Measurements from ENCODE around the gene SPSB4.

Gene SPSB4

DNA sequence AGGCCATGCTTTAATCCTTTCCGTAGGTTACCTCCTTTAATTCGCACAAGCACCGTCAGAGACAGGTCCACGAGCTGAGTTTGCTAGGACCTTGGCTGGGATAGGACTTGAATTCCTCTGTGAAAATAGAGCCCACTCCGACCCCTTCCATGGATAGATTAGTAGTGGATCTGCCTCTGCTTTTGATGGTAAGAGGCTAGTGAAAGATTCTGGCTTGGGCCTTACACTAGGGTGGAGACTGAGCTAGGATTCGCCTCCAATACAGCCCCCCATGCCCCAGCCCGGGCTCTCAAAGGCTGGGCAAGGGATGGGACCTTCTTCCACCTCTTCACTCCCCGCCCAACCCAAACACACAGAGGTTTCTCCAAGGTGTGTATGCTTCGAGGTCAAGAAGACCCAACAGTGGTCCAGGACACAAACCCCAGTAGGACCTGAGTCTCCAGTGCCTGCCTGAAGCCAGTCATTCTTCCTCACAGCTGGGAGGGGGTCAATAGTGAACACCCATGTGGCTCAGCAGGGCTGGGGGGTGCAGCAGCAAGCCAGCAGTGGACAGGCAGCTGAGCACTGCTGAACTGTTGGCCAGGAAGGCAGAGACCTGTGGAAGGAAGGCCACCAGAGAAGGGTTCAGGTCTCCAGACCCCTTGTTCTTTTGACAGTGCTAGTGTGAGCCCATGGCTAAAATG, 75.7 kb downstream of the SPSB4 start:
- H2BK120ac ChIP-seq (ENCODE audit: low read depth, low read length), result no peak overlapping the region
- H2BK12ac ChIP-seq (ENCODE audit: low read length), result no peak overlapping the region
- H3K14ac ChIP-seq (ENCODE audit: low read length), result peak overlapping the region; percentile 91
- H3K27ac ChIP-seq (replicated peaks; ENCODE audit: low read length), result no peak overlapping the region
- H3K4me3 ChIP-seq (ENCODE audit: low read length in 2 of 2), result no peak overlapping the region
- peaks cover 0 to 50% of the 10 kb centered on the region in 2 donors for H3K9me3 ChIP-seq (replicated peaks in 1 of 2; ENCODE audit: control insufficient read depth in 2 of 2, insufficient read depth in 1 of 2, low read depth in 1 of 2, low read length in 2 of 2)
- no peak overlapping the region for H3K9ac ChIP-seq (ENCODE audit: low read depth, low read length, poor library complexity)
- H3K4me1 ChIP-seq (ENCODE audit: control insufficient read depth in 2 of 2, insufficient read depth in 1 of 2, low read depth in 1 of 2, low read length in 2 of 2), result peaks cover 11 to 24% of the 10 kb centered on the region in 2 donors
- peaks cover 2% of the 10 kb centered on the region for H3K79me1 ChIP-seq (ENCODE audit: low read depth, low read length)
- peak overlapping the region; percentile 72 for H3K18ac ChIP-seq (ENCODE audit: low read length)
- WGBS, 2 donors (ENCODE audit: extremely low coverage in 2 of 2, insufficient read length in 2 of 2, insufficient replicate concordance in 1 of 2), result no CpG with 5 or more reads among the region's 9 CpGs
- no peak overlapping the region for H3K23ac ChIP-seq (ENCODE audit: low read depth, low read length, poor library complexity)
- H3K27me3 ChIP-seq (ENCODE audit: control insufficient read depth in 3 of 3, insufficient read depth in 3 of 3, low read depth in 1 of 3, low read length in 3 of 3), result no peaks in the 10 kb centered on the region
- H2AFZ ChIP-seq (ENCODE audit: low read length), result no peak overlapping the region
- H3K4me2 ChIP-seq (ENCODE audit: insufficient read depth, low read length, poor library complexity, severe bottlenecking), result no peak overlapping the region
- H3K4ac ChIP-seq (ENCODE audit: low read length), result no peak overlapping the region
- no peak overlapping the region for H2BK15ac ChIP-seq (ENCODE audit: low read length)
- H3K36me3 ChIP-seq (replicated peaks in 1 of 2; ENCODE audit: control insufficient read depth in 2 of 2, insufficient read depth in 2 of 2, low read length in 2 of 2), result peaks cover 0 to 69% of the 10 kb centered on the region in 2 donors
- H4K8ac ChIP-seq (ENCODE audit: low read depth, low read length), result no peak overlapping the region
- no peak for DNase-seq (ENCODE audit: low spot score)
- no peak overlapping the region for H4K91ac ChIP-seq (ENCODE audit: low read depth, low read length, poor library complexity)
- no peak overlapping the region for H2BK5ac ChIP-seq (ENCODE audit: low read length)
- no peak overlapping the region for H2AK5ac ChIP-seq (ENCODE audit: low read depth, low read length)

DNA sequence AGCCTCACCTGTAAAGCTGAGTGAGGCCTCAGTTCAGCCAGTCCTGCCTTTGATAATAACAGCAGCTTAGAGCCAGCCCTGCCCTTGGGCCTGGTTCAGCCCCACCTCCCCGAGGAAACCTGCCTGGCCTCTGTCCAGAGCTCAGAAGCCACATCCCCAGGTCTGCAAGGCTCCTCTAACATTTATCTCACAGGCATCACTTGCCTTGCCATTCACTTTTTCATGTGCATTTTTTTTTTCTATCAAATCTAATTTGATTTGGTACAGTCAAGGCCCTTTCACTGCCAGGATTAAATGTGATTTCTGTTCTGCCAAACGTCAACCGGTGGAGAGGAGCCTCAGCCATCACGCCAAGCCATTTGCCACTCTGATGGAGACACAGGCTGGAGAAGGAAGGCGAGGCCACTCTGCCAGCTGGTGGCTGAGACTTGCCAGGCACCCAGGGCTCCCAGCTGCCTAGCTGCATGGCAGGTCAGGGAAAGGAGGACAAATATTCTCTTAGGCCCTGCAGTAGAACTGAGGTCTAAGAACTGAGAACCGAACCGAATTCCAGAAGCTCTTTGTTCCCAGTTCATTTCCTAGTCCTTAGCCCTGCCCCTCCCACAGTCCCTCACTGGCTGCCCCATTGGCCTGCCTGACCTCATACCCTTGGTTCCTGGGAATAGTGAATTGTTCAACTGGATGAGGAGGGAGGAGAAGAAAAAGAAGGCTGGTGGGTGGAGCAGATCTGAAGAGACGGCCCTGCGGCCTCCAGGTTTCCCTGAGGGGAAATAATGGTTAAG, 76.4 kb downstream of the SPSB4 start:
- peaks cover 2% of the 10 kb centered on the region for H3K79me1 ChIP-seq (ENCODE audit: low read depth, low read length)
- H3K14ac ChIP-seq (ENCODE audit: low read length), result peak overlapping the region; percentile 91
- no peak overlapping the region for H2BK5ac ChIP-seq (ENCODE audit: low read length)
- H3K4me3 ChIP-seq (ENCODE audit: low read length in 2 of 2), result no peak overlapping the region
- no peak for DNase-seq (ENCODE audit: low spot score)
- no peaks in the 10 kb centered on the region for H3K27me3 ChIP-seq (ENCODE audit: control insufficient read depth in 3 of 3, insufficient read depth in 3 of 3, low read depth in 1 of 3, low read length in 3 of 3)
- no peak overlapping the region for H2BK15ac ChIP-seq (ENCODE audit: low read length)
- H3K36me3 ChIP-seq (replicated peaks in 1 of 2; ENCODE audit: control insufficient read depth in 2 of 2, insufficient read depth in 2 of 2, low read length in 2 of 2), result peaks cover 0 to 76% of the 10 kb centered on the region in 2 donors
- no peak overlapping the region for H3K23ac ChIP-seq (ENCODE audit: low read depth, low read length, poor library complexity)
- H4K8ac ChIP-seq (ENCODE audit: low read depth, low read length), result no peak overlapping the region
- no CpG with 5 or more reads among the region's 9 CpGs for WGBS, 2 donors (ENCODE audit: extremely low coverage in 2 of 2, insufficient read length in 2 of 2, insufficient replicate concordance in 1 of 2)
- H3K9me3 ChIP-seq (replicated peaks in 1 of 2; ENCODE audit: control insufficient read depth in 2 of 2, insufficient read depth in 1 of 2, low read depth in 1 of 2, low read length in 2 of 2), result peaks cover 0 to 57% of the 10 kb centered on the region in 2 donors
- H3K9ac ChIP-seq (ENCODE audit: low read depth, low read length, poor library complexity), result no peak overlapping the region
- H2AFZ ChIP-seq (ENCODE audit: low read length), result no peak overlapping the region
- peak overlapping the region; percentile 9 for H3K18ac ChIP-seq (ENCODE audit: low read length)
- H4K91ac ChIP-seq (ENCODE audit: low read depth, low read length, poor library complexity), result no peak overlapping the region
- H2AK5ac ChIP-seq (ENCODE audit: low read depth, low read length), result no peak overlapping the region
- peaks cover 9 to 18% of the 10 kb centered on the region in 2 donors for H3K4me1 ChIP-seq (ENCODE audit: control insufficient read depth in 2 of 2, insufficient read depth in 1 of 2, low read depth in 1 of 2, low read length in 2 of 2)
- no peak overlapping the region for H3K4me2 ChIP-seq (ENCODE audit: insufficient read depth, low read length, poor library complexity, severe bottlenecking)
- H3K27ac ChIP-seq (replicated peaks; ENCODE audit: low read length), result no peak overlapping the region
- no peak overlapping the region for H2BK12ac ChIP-seq (ENCODE audit: low read length)
- H2BK120ac ChIP-seq (ENCODE audit: low read depth, low read length), result no peak overlapping the region
- H3K4ac ChIP-seq (ENCODE audit: low read length), result no peak overlapping the region

DNA sequence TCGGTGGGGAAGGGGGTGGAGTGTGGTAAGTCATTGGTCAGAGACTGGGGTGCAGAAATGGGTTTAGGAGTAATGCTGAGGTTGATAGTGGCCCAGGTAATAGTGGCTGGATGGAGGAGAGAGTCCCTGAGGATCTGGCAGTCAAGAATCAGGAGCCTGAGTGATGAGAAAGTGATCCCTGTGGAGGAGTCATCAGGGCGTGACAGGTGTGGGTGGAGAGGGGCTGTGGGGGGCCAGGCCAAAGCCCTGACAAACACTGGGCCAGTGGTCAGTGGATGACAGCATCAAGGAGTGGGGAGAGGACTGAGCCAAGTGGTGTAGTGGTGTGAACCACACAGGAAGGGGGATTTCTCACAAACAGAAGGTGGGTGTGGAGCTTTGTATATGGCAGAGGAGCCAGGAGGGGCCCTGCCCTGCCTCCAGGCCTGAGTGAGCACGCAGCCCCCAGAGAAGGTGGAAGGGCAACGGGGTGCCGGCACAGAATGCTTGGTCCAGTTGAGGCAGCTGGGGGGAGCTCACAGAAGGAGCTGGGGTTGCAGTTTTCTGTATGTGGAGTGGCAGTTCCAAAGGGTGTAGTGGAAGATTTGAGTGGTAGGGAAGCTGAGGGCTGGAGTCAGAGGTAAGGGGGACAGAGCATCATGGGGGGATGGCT, 77.1 kb downstream of the SPSB4 start:
- WGBS, 2 donors (ENCODE audit: extremely low coverage in 2 of 2, insufficient read length in 2 of 2, insufficient replicate concordance in 1 of 2), result no CpG with 5 or more reads among the region's 5 CpGs
- H4K8ac ChIP-seq (ENCODE audit: low read depth, low read length), result no peak overlapping the region
- no peak overlapping the region for H3K23ac ChIP-seq (ENCODE audit: low read depth, low read length, poor library complexity)
- H2BK12ac ChIP-seq (ENCODE audit: low read length), result no peak overlapping the region
- no peak overlapping the region for H3K4ac ChIP-seq (ENCODE audit: low read length)
- H3K18ac ChIP-seq (ENCODE audit: low read length), result no peak overlapping the region
- no peak overlapping the region for H2BK5ac ChIP-seq (ENCODE audit: low read length)
- no peak overlapping the region for H3K4me2 ChIP-seq (ENCODE audit: insufficient read depth, low read length, poor library complexity, severe bottlenecking)
- no peak for DNase-seq (ENCODE audit: low spot score)
- H3K14ac ChIP-seq (ENCODE audit: low read length), result no peak overlapping the region
- H3K4me3 ChIP-seq (ENCODE audit: low read length in 2 of 2), result no peak overlapping the region
- H3K9ac ChIP-seq (ENCODE audit: low read depth, low read length, poor library complexity), result no peak overlapping the region
- H3K27ac ChIP-seq (replicated peaks; ENCODE audit: low read length), result no peak overlapping the region
- peaks cover 0 to 77% of the 10 kb centered on the region in 2 donors for H3K36me3 ChIP-seq (replicated peaks in 1 of 2; ENCODE audit: control insufficient read depth in 2 of 2, insufficient read depth in 2 of 2, low read length in 2 of 2)
- no peak overlapping the region for H2BK120ac ChIP-seq (ENCODE audit: low read depth, low read length)
- H3K27me3 ChIP-seq (ENCODE audit: control insufficient read depth in 3 of 3, insufficient read depth in 3 of 3, low read depth in 1 of 3, low read length in 3 of 3), result no peaks in the 10 kb centered on the region
- peaks cover 2% of the 10 kb centered on the region for H3K79me1 ChIP-seq (ENCODE audit: low read depth, low read length)
- H2BK15ac ChIP-seq (ENCODE audit: low read length), result no peak overlapping the region
- H3K4me1 ChIP-seq (ENCODE audit: control insufficient read depth in 2 of 2, insufficient read depth in 1 of 2, low read depth in 1 of 2, low read length in 2 of 2), result peaks cover 6 to 16% of the 10 kb centered on the region in 2 donors
- H2AFZ ChIP-seq (ENCODE audit: low read length), result no peak overlapping the region
- peak overlapping the region; percentile 22 for H2AK5ac ChIP-seq (ENCODE audit: low read depth, low read length)
- peaks cover 0 to 63% of the 10 kb centered on the region in 2 donors for H3K9me3 ChIP-seq (replicated peaks in 1 of 2; ENCODE audit: control insufficient read depth in 2 of 2, insufficient read depth in 1 of 2, low read depth in 1 of 2, low read length in 2 of 2)
- no peak overlapping the region for H4K91ac ChIP-seq (ENCODE audit: low read depth, low read length, poor library complexity)

DNA sequence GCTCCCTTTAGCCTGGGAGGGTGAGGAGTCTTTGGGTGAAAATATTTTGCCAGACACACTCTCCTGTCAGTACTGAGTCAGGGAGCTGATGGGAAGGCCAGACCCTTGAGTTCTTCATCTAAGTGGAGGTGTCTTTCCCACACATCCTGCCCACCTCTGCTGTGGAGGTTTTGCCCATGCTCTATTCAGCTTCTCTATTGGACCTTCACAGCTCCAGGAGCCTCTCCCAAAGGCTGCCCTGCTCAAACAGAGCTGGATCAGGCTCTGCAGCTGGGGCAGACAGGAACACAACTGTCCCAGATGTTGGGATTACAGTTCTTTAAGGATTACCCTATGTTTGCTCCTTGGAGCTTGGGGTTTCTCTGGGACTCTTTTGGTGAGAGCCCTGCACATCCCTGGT, 77.9 kb downstream of the SPSB4 start:
- no peak for DNase-seq (ENCODE audit: low spot score)
- Histone ChIP-seq H3K4me2 (ENCODE audit: insufficient read depth, low read length, poor library complexity, severe bottlenecking) (no peak overlapping the region), H2BK5ac (ENCODE audit: low read length) (no peak overlapping the region), H3K23ac (ENCODE audit: low read depth, low read length, poor library complexity) (no peak overlapping the region), H2BK12ac (ENCODE audit: low read length) (no peak overlapping the region), H3K79me1 (ENCODE audit: low read depth, low read length) (peaks cover 2% of the 10 kb centered on the region), H4K91ac (ENCODE audit: low read depth, low read length, poor library complexity) (no peak overlapping the region), H3K27me3 (ENCODE audit: control insufficient read depth in 3 of 3, insufficient read depth in 3 of 3, low read depth in 1 of 3, low read length in 3 of 3) (no peaks in the 10 kb centered on the region), H3K18ac (ENCODE audit: low read length) (no peak overlapping the region), H3K36me3 (replicated peaks in 1 of 2; ENCODE audit: control insufficient read depth in 2 of 2, insufficient read depth in 2 of 2, low read length in 2 of 2) (peaks cover 0 to 73% of the 10 kb centered on the region in 2 donors), H2BK15ac (ENCODE audit: low read length) (no peak overlapping the region), H3K9me3 (replicated peaks in 1 of 2; ENCODE audit: control insufficient read depth in 2 of 2, insufficient read depth in 1 of 2, low read depth in 1 of 2, low read length in 2 of 2) (peaks cover 0 to 69% of the 10 kb centered on the region in 2 donors), H3K4me1 (ENCODE audit: control insufficient read depth in 2 of 2, insufficient read depth in 1 of 2, low read depth in 1 of 2, low read length in 2 of 2) (peaks cover 6 to 16% of the 10 kb centered on the region in 2 donors), H3K14ac (ENCODE audit: low read length) (no peak overlapping the region), H3K4ac (ENCODE audit: low read length) (no peak overlapping the region), H3K27ac (replicated peaks; ENCODE audit: low read length) (no peak overlapping the region), H2BK120ac (ENCODE audit: low read depth, low read length) (no peak overlapping the region), H2AFZ (ENCODE audit: low read length) (no peak overlapping the region), H3K9ac (ENCODE audit: low read depth, low read length, poor library complexity) (no peak overlapping the region), H4K8ac (ENCODE audit: low read depth, low read length) (no peak overlapping the region), H2AK5ac (ENCODE audit: low read depth, low read length) (no peak overlapping the region), H3K4me3 (ENCODE audit: low read length in 2 of 2) (no peak overlapping the region)

All from neuronal stem cell (in vitro differentiated cells).